ENCODE measurements around the gene VPS33B.
"Not testable (repeated sequence)": the region's sequence is repeated elsewhere in the genome, so short reads cannot be mapped to it uniquely, and the experiment has no call there.

VPS33B gene

GRCh38 chr15:91027677-91028076, 5.3 kb upstream of the VPS33B start:
- DNase-seq, result no peak

- no peak for DNase-seq
These were observed 1.3 kb upstream of the VPS33B start for GRCh38 chr15:91023720-91024119.

- DNase-seq, result no peak
These were observed 387 bp upstream of the VPS33B start for GRCh38 chr15:91022832-91023129.

- DNase-seq, result no peak
These were observed 799 bp downstream of the VPS33B start for GRCh38 chr15:91021516-91022074.

- no peak for DNase-seq
These were observed 4.2 kb downstream of the VPS33B start for GRCh38 chr15:91018158-91018557.

GRCh38 chr15:91017716-91018115, 4.7 kb downstream of the VPS33B start:
- no peak for DNase-seq

- DNase-seq, result not testable (repeated sequence)
These were observed 8.7 kb downstream of the VPS33B start for GRCh38 chr15:91013701-91014100.

- no peak for DNase-seq
These were observed 15.1 kb downstream of the VPS33B start for GRCh38 chr15:91007266-91007665.

GRCh38 chr15:91001209-91001608, 21.2 kb downstream of the VPS33B start:
- no peak for DNase-seq

- DNase-seq, result no peak
These were observed 23.7 kb downstream of the VPS33B start for GRCh38 chr15:90998737-90999136.

GRCh38 chr15:90994417-90995311, 27.7 kb downstream of the VPS33B start, which contains the start of gene PRC1:
Gene PRC1, minus strand, starts transcription at chr15:90994535. Its CDS starts 118 bp downstream, at chr15:90994417.
- DNase-seq, result peak; percentile 98

- no peak for DNase-seq
These were observed 28.4 kb downstream of the VPS33B start for GRCh38 chr15:90994059-90994416.

GRCh38 chr15:90991587-90992285, 30.7 kb downstream of the VPS33B start:
- DNase-seq, result no peak

GRCh38 chr15:90990446-90990845, 31.9 kb downstream of the VPS33B start:
- DNase-seq, result no peak

GRCh38 chr15:90989040-90989768, 33.2 kb downstream of the VPS33B start:
- no peak for DNase-seq

- no peak for DNase-seq
These were observed 34.1 kb downstream of the VPS33B start for GRCh38 chr15:90988296-90988695.

GRCh38 chr15:90987561-90988141, 34.7 kb downstream of the VPS33B start:
- DNase-seq, result no peak

GRCh38 chr15:90986790-90987507, 35.4 kb downstream of the VPS33B start:
- DNase-seq, result no peak

GRCh38 chr15:90982135-90982534, 40.3 kb downstream of the VPS33B start:
- DNase-seq, result no peak

- DNase-seq, result no peak
These were observed 40.7 kb downstream of the VPS33B start for GRCh38 chr15:90981681-90982080.

- no peak for DNase-seq
These were observed 42.8 kb downstream of the VPS33B start for GRCh38 chr15:90979582-90979981.

- no peak for DNase-seq
These were observed 48.2 kb downstream of the VPS33B start for GRCh38 chr15:90974216-90974615.

Data from activated CD8-positive, alpha-beta memory T cell treated with anti-CD3 and anti-CD28 coated beads for 24 hours (primary cell).